CD4-positive, alpha-beta T cell treated with Interleukin-4 for 1 hour (primary cell): ENCODE results near the gene ASCL4.

Experiments
- DNase-seq, 2 donors: peaks; one replicate each; pipeline ENCODE4 v3.0.0-alpha.2; 2020 to 2022

ASCL4 gene

GRCh38 chr12:107779077-107779831 is 4.8 kb downstream of the ASCL4 start:
- DNase-seq: no peak

- no peak for DNase-seq
Measured at GRCh38 chr12:107780298-107780697, 5.8 kb downstream of the ASCL4 start.

GRCh38 chr12:107782067-107782466 is 7.6 kb downstream of the ASCL4 start:
- no peak for DNase-seq

GRCh38 chr12:107783406-107784376 is 9.2 kb downstream of the ASCL4 start:
- DNase-seq: no peak

GRCh38 chr12:107788281-107788680 is 13.8 kb downstream of the ASCL4 start:
- DNase-seq: no peak

GRCh38 chr12:107788690-107789458 is 14.4 kb downstream of the ASCL4 start:
- no peak for DNase-seq

GRCh38 chr12:107791465-107792089 is 17.1 kb downstream of the ASCL4 start:
- no peak for DNase-seq

GRCh38 chr12:107794451-107794850 is 19.9 kb downstream of the ASCL4 start:
- no peak for DNase-seq

GRCh38 chr12:107798580-107798979 is 24.1 kb downstream of the ASCL4 start:
- no peak for DNase-seq

- DNase-seq: no peak
Measured at GRCh38 chr12:107801150-107801549, 26.6 kb downstream of the ASCL4 start.

- no peak for DNase-seq
Measured at GRCh38 chr12:107803092-107803491, 28.6 kb downstream of the ASCL4 start.

- no peak for DNase-seq
Measured at GRCh38 chr12:107805488-107806180, 31.1 kb downstream of the ASCL4 start.

GRCh38 chr12:107807471-107808150 is 33.1 kb downstream of the ASCL4 start:
- no peak for DNase-seq

- no peak for DNase-seq
Measured at GRCh38 chr12:107817250-107817649, 42.7 kb downstream of the ASCL4 start.

- no peak for DNase-seq
Measured at GRCh38 chr12:107818984-107819383, 44.5 kb downstream of the ASCL4 start.

GRCh38 chr12:107822356-107822755 is 47.9 kb downstream of the ASCL4 start:
- no peak for DNase-seq
